PFSK-1 (cell line): ENCODE data around the gene DCTN2.

Experiments used
- POLR2AphosphoS5 ChIP-seq: IDR thresholded peaks from 2 replicates; pipeline ENCODE4 v1.6.1; 2012; ENCODE audit warnings: low read depth, mild to moderate bottlenecking, control low read depth, low read length, moderate library complexity
- SIN3A ChIP-seq: IDR thresholded peaks from 2 replicates; pipeline ENCODE4 v1.6.1; 2012; ENCODE audit warnings: mild to moderate bottlenecking, low read length, moderate library complexity, borderline replicate concordance; ENCODE audit not compliant: insufficient read depth

- TF ChIP-seq POLR2AphosphoS5: no peak
- no peak for TF ChIP-seq SIN3A
These were observed 11.0 kb downstream of the DCTN2 start for GRCh38 chr12:57535764-57536596.
